ENCODE results near the gene NLRC3.

NLRC3 gene

GRCh38 chr16:3599121-3599520 lies 21.9 kb upstream of the NLRC3 start:
- no peak for DNase-seq

- no peak for DNase-seq
These were observed 21.0 kb upstream of the NLRC3 start for GRCh38 chr16:3598236-3598635.

- no peak for DNase-seq
These were observed 20.5 kb upstream of the NLRC3 start for GRCh38 chr16:3597676-3598075.

- DNase-seq = no peak
These were observed 20.0 kb upstream of the NLRC3 start for GRCh38 chr16:3597226-3597625.

- no peak for DNase-seq
These were observed 19.1 kb upstream of the NLRC3 start for GRCh38 chr16:3596101-3596861.

GRCh38 chr16:3595521-3596021 lies 18.4 kb upstream of the NLRC3 start:
- no peak for DNase-seq

GRCh38 chr16:3595110-3595486 lies 17.9 kb upstream of the NLRC3 start:
- no peak for DNase-seq

- no peak for DNase-seq
These were observed 17.3 kb upstream of the NLRC3 start for GRCh38 chr16:3594316-3595109.

GRCh38 chr16:3592559-3592958 lies 15.4 kb upstream of the NLRC3 start:
- no peak for DNase-seq

GRCh38 chr16:3591991-3592390 lies 14.8 kb upstream of the NLRC3 start:
- DNase-seq = no peak

GRCh38 chr16:3591436-3591803 lies 14.2 kb upstream of the NLRC3 start:
- DNase-seq = no peak

GRCh38 chr16:3590736-3591435 lies 13.7 kb upstream of the NLRC3 start:
- no peak for DNase-seq

GRCh38 chr16:3589991-3590701 lies 12.9 kb upstream of the NLRC3 start:
- DNase-seq = no peak

GRCh38 chr16:3589441-3589921 lies 12.3 kb upstream of the NLRC3 start:
- no peak for DNase-seq

GRCh38 chr16:3589001-3589400 lies 11.8 kb upstream of the NLRC3 start:
- DNase-seq = no peak

GRCh38 chr16:3587547-3588110 lies 10.4 kb upstream of the NLRC3 start:
- DNase-seq = no peak

GRCh38 chr16:3584412-3584811 lies 7.2 kb upstream of the NLRC3 start:
- no peak for DNase-seq

- DNase-seq = no peak
These were observed 6.3 kb upstream of the NLRC3 start for GRCh38 chr16:3583303-3584038.

GRCh38 chr16:3582276-3583165 lies 5.3 kb upstream of the NLRC3 start:
- no peak for DNase-seq

Data from nucleus accumbens (tissue), 56 donors.